ENCODE data around the gene ZNF385A. TPM values are rescaled to one million over a fixed set of nuclear protein-coding genes. Genes with fewer than 3 reads are reported as not detected.
A peak's percentile ranks its signal among the peaks of the same experiment; 100 is the strongest.

Gene ZNF385A
- total and polyA plus RNA-seq, 9 of the 15 experiments (the other 6 are each of a cell fraction or from before 2014, with no cell fraction given) = 1.0 to 111 (median 7.7) TPM

GRCh38 chr12:54358945-54359761 is 25.4 kb downstream of the ZNF385A start (continued):
- no peak for TF ChIP-seq CUX1 (CRISPR knock-in tag; IDR thresholded peaks at IDR 0.05)
- no peak for TF ChIP-seq TFE3 (CRISPR knock-in tag; IDR thresholded peaks at IDR 0.05)
- TF ChIP-seq BACH1 (tag; IDR thresholded peaks at IDR 0.05) = no peak; the same call in 1 of the 2 replicates
- no peak for TF ChIP-seq ZNF668 (CRISPR knock-in tag; IDR thresholded peaks at IDR 0.05)
- no peak; the same call in 1 of the 2 replicates for TF ChIP-seq THRB (CRISPR knock-in tag; conservative IDR thresholded peaks at IDR 0.05)
- no peak for TF ChIP-seq NFXL1 (CRISPR knock-in tag; IDR thresholded peaks at IDR 0.05)
- peak; percentile 53 for TF ChIP-seq KDM5B (IDR thresholded peaks at IDR 0.05; ENCODE audit: insufficient replicate concordance, low read depth, low read length)
- TF ChIP-seq TEAD2 (tag; IDR thresholded peaks at IDR 0.05) = no peak
- peak; percentile 90 for TF ChIP-seq FOXM1 (IDR thresholded peaks at IDR 0.05; ENCODE audit: low read depth)
- TF ChIP-seq FOXM1 (CRISPR knock-in tag; IDR thresholded peaks at IDR 0.05; ENCODE audit: low read depth) = 0 out of 2 replicates have a peak, but pooled peaks have one; percentile 29
- TF ChIP-seq ZBTB33 (CRISPR knock-in tag; IDR thresholded peaks at IDR 0.05) = 0 out of 2 replicates have a peak, but pooled peaks have one; percentile 6
- TF ChIP-seq CGGBP1 (CRISPR knock-in tag; IDR thresholded peaks at IDR 0.05) = 0 out of 2 replicates have a peak, but pooled peaks have one; percentile 28
- TF ChIP-seq CHD2 (IDR thresholded peaks at IDR 0.05; ENCODE audit: low read depth, low read length) = peak; percentile 89
